Rectal smooth muscle tissue (tissue), 1 donor: Measurements from ENCODE around the gene LIMS2.

Source experiments
- H3K27ac ChIP-seq: one replicate; pipeline ENCODE4 v1.7.0; 2013; ENCODE audit warnings: low read depth, low read length, inconsistent platforms
- H3K27me3 ChIP-seq: one replicate; pipeline ENCODE4 v1.7.0; 2013; ENCODE audit warnings: low read length; ENCODE audit not compliant: control insufficient read depth, insufficient read depth
- H3K36me3 ChIP-seq: one replicate; pipeline ENCODE4 v1.7.0; 2013; ENCODE audit warnings: low read length; ENCODE audit not compliant: control insufficient read depth, insufficient read depth
- H3K4me1 ChIP-seq: one replicate; pipeline ENCODE4 v1.7.0; 2013; ENCODE audit warnings: low read length; ENCODE audit not compliant: control insufficient read depth, insufficient read depth
- H3K4me3 ChIP-seq: one replicate; pipeline ENCODE4 v1.7.0; 2013; ENCODE audit warnings: low read length
- H3K9ac ChIP-seq: one replicate; pipeline ENCODE4 v1.7.0; 2013; ENCODE audit warnings: low read length

Gene LIMS2

DNA sequence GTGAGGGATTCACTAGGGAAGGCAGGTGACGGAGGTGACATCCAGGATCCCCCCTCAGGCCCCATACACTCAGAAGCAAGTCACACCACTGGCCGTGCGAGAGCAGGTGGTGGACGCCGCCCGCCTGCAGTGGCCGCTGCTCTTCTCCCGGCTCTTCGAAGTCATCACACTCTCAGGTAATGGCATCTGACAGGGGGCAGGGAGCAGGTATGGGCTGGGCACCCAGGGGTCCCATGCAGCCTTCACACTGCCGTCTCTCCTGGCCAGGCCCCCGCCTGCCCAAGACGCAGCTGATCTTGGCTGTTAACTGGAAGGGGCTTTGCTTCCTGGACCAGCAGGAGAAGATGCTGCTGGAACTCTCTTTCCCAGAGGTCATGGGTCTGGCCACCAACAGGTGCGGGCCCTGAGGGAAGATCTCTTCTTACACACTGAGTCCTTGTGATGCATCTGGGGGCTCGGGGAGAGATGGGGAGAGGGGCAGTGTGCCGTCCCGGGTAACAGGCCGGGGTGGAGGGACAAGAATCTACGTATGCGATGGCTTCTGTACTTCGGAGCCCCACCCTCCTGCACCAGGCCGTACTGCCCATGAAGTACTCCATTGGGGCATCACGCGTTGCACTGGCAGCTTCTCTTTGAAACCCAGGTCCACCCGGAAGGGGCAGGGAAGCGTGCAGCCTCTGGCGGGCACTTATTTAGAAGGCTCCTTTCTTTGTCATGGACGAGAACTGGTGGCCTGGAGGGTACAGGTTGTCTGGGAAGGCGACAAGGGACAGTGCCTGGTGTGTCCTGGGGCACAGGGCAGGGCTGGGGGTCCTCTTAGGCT lies 48.2 kb downstream of the LIMS2 start:
- no peak overlapping the region for H3K4me3 ChIP-seq
- no peak overlapping the region for H3K9ac ChIP-seq
- H3K4me1 ChIP-seq: peaks cover 4% of the 10 kb centered on the region
- no peaks in the 10 kb centered on the region for H3K36me3 ChIP-seq
- peaks cover 2% of the 10 kb centered on the region for H3K27me3 ChIP-seq
- no peak overlapping the region for H3K27ac ChIP-seq

DNA sequence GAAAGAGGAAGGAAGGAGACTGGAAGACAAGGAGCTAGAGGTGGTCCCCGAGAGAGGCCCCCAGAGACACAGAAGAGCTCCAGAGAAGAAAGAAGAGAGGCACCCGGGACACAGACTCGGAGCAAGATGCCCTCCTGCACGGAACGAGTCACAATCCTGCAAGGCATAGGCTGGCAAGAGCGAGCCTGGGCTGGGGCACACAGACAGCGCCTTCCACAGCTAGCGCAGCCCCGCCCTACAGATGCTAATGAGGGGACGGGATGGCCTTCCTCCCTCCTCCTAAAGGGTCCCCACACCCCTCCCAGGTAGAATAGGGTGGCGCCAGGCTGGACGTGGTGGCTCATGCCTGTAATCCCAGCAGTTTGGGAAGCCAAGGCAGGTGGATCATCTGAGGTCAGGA lies 49.2 kb downstream of the LIMS2 start:
- no peaks in the 10 kb centered on the region for H3K36me3 ChIP-seq
- peaks cover 2% of the 10 kb centered on the region for H3K27me3 ChIP-seq
- no peak overlapping the region for H3K9ac ChIP-seq
- H3K4me3 ChIP-seq: no peak overlapping the region
- H3K27ac ChIP-seq: no peak overlapping the region
- peaks cover under 1% of the 10 kb centered on the region for H3K4me1 ChIP-seq

DNA sequence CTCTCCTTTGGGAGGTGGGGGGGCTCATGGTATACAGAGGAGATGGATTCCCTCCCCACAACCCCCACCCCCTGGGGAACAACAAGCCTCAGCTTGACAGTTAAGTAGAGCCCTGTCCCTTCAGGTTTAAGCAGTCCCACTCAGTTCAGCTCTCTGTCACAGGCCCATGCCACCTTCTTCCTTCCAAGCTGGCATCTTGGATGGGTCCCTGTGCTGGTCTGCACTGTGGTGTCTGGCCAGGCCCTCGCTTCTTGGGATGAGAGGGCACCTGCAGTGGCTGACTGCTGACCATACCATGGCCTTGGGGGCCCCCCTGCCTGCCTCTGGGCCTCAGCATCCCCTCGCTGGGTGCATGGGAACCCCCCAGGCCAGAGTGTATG lies 49.8 kb downstream of the LIMS2 start:
- Histone ChIP-seq H3K36me3 (no peaks in the 10 kb centered on the region), H3K4me3 (no peak overlapping the region), H3K4me1 (no peaks in the 10 kb centered on the region), H3K27ac (no peak overlapping the region), H3K9ac (no peak overlapping the region), H3K27me3 (peaks cover 2% of the 10 kb centered on the region)

DNA sequence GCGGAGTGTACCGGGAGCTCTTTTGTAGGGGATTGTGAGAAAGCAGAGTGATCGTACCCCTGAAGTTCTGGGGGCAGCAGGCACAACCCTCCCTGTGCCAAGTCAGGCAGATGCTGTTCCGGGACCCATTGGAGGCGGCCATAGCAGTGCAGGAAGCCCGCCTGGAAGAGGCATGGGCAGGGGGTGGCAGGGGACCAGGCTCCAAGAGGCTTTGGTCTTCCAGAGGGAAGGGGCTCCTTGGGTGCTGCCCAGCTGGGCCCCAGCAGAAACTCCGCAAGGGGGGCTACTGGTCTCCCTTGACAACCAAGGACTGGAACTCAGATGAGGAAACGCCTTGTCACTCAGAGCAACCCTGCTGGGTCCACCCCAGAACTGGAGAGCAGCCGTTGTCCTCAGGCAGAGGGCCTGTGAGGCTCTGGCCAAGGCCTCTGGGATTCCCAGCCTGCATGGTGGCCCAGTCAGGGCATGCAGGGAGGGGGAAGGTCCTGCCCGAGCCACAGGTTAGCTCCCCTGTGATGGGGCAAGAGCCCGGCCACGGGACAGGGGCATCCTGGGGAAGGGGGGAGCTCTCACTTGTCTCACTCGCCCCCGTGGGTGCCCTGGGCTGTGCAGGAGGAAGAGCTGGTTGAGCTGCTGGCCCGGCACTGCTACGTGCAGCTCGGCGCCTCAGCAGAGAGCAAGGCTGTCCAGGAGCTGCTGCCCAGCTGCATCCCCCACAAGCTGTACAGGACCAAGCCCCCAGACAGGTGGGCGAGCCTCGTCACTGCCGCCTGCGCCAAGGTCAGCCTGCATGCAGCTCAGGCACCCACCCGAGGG lies 50.4 kb downstream of the LIMS2 start:
- Histone ChIP-seq H3K4me3 (no peak overlapping the region), H3K4me1 (no peaks in the 10 kb centered on the region), H3K27me3 (peaks cover 2% of the 10 kb centered on the region), H3K36me3 (no peaks in the 10 kb centered on the region), H3K27ac (no peak overlapping the region), H3K9ac (no peak overlapping the region)

DNA sequence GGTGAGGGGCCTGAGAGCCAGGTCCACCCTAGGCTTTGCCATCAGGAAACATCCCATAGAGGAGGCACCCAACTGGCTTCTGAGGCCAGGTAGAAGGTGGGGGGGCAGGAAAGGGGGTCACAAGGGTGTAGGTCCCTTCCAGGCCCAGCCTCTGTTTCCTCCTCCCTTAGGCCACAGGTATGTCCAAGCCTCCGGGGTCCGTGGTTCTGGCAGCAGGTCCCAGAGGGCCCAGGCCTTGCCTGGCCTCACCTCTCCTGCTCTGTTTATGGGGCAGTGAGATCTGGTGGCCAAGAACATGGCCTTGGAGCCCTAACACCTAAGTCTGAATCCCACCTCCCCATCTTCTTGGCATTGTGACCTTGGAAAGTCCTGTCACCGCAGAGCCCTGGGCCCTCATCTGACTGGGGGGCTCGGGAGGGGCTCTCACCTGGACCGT lies 51.0 kb downstream of the LIMS2 start:
- Histone ChIP-seq H3K4me1 (no peaks in the 10 kb centered on the region), H3K4me3 (no peak overlapping the region), H3K9ac (no peak overlapping the region), H3K27me3 (peaks cover 2% of the 10 kb centered on the region), H3K36me3 (no peaks in the 10 kb centered on the region), H3K27ac (no peak overlapping the region)

DNA sequence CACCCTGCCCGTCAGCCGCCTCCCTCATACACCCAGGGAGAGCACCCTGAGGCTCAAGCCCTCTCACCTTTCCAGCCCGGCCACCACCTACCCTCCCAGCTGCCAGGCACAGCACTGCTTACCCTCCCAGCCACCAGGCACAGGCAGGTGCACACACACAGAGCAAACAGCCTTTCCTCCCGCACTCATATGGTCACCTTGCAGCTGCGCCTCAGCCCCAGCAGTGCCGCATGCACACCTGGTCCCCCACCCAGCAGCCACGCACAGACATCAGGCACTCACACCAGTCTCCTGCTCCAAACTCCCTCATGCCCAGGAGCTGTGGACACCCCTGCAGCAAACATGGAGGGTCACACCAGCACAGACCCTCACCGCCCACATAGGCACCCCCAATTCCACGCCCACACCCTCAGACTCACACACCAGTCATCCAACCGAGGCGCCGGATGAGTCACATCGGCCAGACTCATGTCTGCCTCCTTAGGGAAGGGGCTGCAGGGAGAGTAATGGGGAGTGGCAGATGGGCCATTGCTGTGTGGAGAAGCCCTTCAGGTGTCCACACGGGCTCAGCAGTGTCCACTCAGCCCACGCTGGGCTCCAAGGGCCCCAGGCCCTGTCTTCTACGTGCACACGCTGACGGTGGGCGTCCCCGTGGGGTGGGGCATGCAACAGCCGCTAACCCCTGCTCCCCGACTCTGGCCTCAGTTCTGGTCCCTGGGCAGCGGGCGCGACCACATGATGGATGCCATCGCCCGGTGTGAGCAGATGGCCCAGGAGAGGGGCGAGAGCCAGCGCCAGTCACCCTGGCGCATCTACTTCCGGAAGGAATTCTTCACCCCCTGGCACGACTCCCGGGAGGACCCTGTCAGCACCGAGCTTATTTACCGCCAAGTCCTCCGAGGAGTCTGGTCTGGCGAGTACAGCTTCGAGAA lies 51.7 kb downstream of the LIMS2 start:
- Histone ChIP-seq H3K4me3 (no peak overlapping the region), H3K36me3 (no peaks in the 10 kb centered on the region), H3K27ac (no peak overlapping the region), H3K27me3 (peaks cover 2% of the 10 kb centered on the region), H3K9ac (no peak overlapping the region), H3K4me1 (no peaks in the 10 kb centered on the region)

DNA sequence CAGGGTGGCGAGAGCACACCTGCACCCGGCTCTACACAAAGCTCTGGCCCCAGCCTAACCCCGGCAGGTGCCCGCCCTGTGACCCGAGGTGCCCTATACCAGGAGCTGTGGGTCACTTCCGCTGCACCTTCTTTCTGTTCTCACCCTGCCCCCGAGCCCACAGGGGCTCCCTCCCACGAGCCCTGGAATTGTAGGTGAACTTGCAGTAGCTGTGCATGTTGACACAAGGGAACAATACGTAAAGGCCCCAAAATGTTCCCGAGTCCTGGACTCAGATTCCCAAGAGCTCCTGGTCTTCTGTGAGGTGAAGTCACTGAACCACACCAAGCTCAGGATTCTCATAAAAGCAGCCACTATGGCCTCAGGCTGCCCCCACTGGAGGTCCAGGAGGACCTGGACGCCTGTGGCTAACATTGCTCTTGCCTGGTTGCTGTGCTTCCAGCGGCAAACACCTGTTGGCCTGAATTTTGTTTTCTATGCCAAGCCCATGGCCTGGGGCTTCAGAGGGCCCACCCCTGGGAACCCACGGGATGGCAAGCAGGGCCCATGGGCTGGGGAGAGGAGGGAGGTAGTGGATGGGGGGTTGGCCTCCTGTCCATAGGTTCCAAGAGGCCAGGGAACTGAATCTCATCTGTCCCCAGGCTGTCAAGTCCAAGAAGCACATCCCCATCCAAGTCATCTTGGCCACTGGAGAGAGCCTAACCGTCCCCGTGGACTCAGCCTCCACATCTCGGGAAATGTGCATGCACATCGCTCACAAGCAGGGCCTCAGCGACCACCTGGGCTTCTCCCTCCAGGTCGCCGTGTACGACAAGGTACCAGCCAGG lies 52.6 kb downstream of the LIMS2 start:
- H3K27me3 ChIP-seq: peaks cover 2% of the 10 kb centered on the region
- H3K36me3 ChIP-seq: no peaks in the 10 kb centered on the region
- H3K27ac ChIP-seq: no peak overlapping the region
- no peaks in the 10 kb centered on the region for H3K4me1 ChIP-seq
- H3K9ac ChIP-seq: no peak overlapping the region
- no peak overlapping the region for H3K4me3 ChIP-seq

DNA sequence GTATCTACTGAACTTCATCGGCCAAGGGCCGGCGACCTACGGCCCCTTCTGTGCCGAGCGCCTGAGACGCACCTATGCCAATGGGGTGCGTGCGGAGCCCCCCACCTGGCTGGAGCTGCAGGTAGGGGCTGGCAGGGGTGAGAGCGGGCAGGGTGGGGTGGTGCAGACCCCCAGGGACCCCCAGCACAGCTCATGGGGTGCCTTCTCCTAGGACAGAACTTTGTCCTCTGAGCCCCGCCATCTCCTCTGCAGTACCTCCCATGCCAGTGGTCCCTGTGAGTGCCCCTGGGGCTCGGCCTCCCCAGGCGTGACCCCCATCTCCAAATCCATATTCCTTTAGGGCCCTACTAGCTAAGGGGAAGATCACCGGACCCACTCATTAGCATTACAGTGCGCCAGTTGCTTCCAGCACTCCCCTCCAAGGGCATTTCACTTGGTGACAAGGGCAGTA lies 53.3 kb downstream of the LIMS2 start:
- Histone ChIP-seq H3K27ac (no peak overlapping the region), H3K9ac (no peak overlapping the region), H3K36me3 (no peaks in the 10 kb centered on the region), H3K4me1 (no peaks in the 10 kb centered on the region), H3K27me3 (peaks cover 2% of the 10 kb centered on the region), H3K4me3 (no peak overlapping the region)

DNA sequence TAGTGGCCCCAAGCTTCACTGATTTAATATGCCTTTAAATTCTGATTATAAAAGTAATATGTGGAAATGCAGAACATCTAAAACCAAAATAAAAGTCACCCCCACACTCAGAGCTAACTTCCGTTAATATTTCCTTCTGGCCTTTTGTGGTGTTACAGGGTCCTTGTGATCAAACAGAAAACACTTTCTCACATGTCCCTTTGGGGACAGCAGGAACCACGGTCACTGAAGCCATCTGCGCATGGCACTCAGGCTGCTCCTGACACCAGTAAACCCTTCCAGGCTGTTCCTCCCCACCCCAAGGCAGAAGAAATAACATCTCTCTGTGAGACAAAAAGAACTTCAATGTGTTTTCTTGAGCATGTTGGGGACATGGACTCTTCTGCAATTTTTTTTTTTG lies 54.5 kb downstream of the LIMS2 start:
- Histone ChIP-seq H3K4me3 (no peak overlapping the region), H3K4me1 (no peaks in the 10 kb centered on the region), H3K27ac (no peak overlapping the region), H3K27me3 (peaks cover 2% of the 10 kb centered on the region), H3K9ac (no peak overlapping the region), H3K36me3 (no peaks in the 10 kb centered on the region)

DNA sequence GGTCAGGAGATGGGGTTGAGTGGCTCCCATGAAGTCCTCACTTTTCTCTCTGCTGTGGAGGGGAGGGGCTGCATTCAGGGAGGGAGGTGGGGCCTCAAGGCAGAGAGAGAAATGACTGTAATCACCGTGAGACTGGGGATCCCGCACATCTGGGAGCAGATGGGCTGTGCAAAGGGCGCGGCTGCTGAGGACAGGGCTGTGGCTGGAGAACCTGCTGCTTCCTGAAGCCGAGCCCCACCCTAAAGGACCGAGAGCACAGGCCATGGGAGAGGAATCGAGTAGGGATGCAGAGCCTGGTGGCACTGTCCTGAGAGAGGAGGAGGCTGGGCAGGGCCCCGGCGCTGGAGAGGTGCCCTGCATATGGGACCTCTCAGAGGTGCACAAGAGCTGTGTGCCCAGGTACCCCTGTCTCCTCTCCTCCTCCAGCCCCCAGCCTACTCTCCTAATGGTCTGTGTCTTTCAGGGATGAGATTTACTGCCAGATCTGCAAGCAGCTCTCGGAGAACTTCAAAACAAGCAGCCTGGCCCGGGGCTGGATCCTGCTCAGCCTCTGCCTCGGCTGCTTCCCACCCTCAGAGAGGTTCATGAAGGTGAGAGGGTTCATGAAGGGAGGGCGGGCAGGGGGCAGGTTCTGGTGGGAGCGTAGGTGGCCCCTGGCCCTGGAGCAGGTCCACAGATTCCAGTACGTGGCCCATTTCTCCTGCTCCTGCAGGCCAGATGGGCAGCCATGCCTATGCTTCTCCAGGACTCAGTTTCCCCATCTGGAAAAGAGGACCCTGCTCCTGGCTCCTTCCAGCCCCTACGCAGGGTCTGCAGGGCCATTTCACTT lies 55.2 kb downstream of the LIMS2 start:
- Histone ChIP-seq H3K27ac (no peak overlapping the region), H3K9ac (no peak overlapping the region), H3K36me3 (no peaks in the 10 kb centered on the region), H3K27me3 (peaks cover 2% of the 10 kb centered on the region), H3K4me1 (no peaks in the 10 kb centered on the region), H3K4me3 (no peak overlapping the region)

DNA sequence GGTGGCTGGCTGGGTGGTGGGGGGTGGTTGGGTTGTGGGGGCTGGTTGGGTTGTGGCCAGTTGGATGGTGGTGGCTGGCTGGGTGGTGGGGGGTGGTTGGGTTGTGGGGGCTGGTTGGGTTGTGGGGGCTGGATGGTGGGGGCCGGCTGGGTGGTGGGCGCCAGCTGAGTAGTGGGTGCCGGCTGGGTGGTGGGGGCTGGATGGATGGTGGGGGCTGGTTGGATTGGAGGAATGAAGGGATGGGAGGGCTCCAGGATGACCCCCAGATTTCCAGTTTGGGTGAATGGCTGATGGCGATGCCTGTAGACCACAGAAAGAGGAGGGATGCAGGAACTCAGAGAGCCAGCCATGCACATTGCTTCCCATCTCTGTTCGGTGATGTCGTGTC lies 56.1 kb downstream of the LIMS2 start:
- Histone ChIP-seq H3K27me3 (peaks cover 2% of the 10 kb centered on the region), H3K9ac (no peak overlapping the region), H3K4me1 (no peaks in the 10 kb centered on the region), H3K36me3 (peaks cover 3% of the 10 kb centered on the region), H3K27ac (no peak overlapping the region), H3K4me3 (no peak overlapping the region)
